ENCODE measurements around the gene JMJD8.

- TF ChIP-seq POLR2A (IDR thresholded peaks at IDR 0.05) (no peak), CTCF (IDR thresholded peaks at IDR 0.05) (no peak)
Observed at GRCh38 chr16:676913-677312, 7.2 kb downstream of the JMJD8 start.

Data from lower leg skin (tissue), 3 donors.